OCI-LY3 (cell line): ENCODE data around the gene HAPSTR1.

Experiments
- CTCF ChIP-seq: fragments of 200-600, 300-600 bp; sonication (generic); IDR thresholded peaks from 2 replicates; pipeline ENCODE4 v1.5.1; 2014; ENCODE audit warnings: antibody characterized with exemption, low read length, low read depth
- EZH2phosphoT487 ChIP-seq: fragments of 200-600 bp; shearing (Covaris generic); IDR thresholded peaks from 2 replicates; pipeline ENCODE4 v1.6.1; 2018; ENCODE audit warnings: antibody characterized with exemption, mixed run types, low read depth

- TF ChIP-seq CTCF, result no peak
- TF ChIP-seq EZH2phosphoT487, result no peak
Observed at GRCh38 chr16:9122969-9123368, 31.5 kb downstream of the HAPSTR1 start.
